Measurements from ENCODE around the gene ANKRD13D.

The ANKRD13D gene

DNA sequence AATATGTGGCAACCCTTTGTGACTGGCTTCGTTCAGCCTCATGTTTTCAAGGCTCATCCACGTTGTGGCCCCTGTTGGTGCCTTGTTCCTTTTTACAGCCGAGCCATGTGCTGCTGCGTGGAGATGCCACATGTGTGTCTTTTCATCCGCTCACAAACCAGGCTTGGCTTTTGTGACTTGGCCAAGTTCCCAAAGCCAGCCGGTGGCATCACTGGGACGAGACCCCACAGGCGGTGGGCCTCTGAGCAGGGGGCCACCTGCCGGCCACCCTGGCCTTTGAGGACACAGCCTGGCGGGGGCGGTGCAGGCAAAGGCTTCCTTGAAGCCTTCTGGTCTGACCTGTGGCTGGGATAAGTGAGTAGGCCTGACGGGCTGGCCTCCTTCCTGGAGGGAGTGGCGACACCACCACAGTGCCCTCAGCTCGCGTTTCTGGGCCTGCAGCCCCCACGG, 12.3 kb upstream of the ANKRD13D start:
- Histone ChIP-seq H3K9me3 (ENCODE audit: control insufficient read depth, insufficient read depth, low read depth, low read length) (no peaks in the 10 kb centered on the region), H3K4me1 (ENCODE audit: control insufficient read depth, insufficient read depth, low read length) (peaks cover 26% of the 10 kb centered on the region), H3K4me3 (ENCODE audit: low read depth, low read length) (peak overlapping the region; percentile 39), H3K27ac (ENCODE audit: low read depth, low read length) (peak overlapping the region; percentile 86), H3K9ac (ENCODE audit: low read length) (peak overlapping the region; percentile 60), H3K36me3 (ENCODE audit: control insufficient read depth, insufficient read depth, low read length) (peaks cover 33% of the 10 kb centered on the region), H3K27me3 (ENCODE audit: control insufficient read depth, insufficient read depth, low read length) (no peaks in the 10 kb centered on the region)

GRCh38 chr11:67277231-67277961, 11.7 kb upstream of the ANKRD13D start:
- peak overlapping the region; percentile 39 for H3K4me3 ChIP-seq (ENCODE audit: low read depth, low read length)
- H3K9me3 ChIP-seq (ENCODE audit: control insufficient read depth, insufficient read depth, low read depth, low read length) = no peaks in the 10 kb centered on the region
- peaks cover 39% of the 10 kb centered on the region for H3K36me3 ChIP-seq (ENCODE audit: control insufficient read depth, insufficient read depth, low read length)
- peak overlapping the region; percentile 86 for H3K27ac ChIP-seq (ENCODE audit: low read depth, low read length)
- H3K4me1 ChIP-seq (ENCODE audit: control insufficient read depth, insufficient read depth, low read length) = peaks cover 25% of the 10 kb centered on the region
- peak overlapping the region; percentile 60 for H3K9ac ChIP-seq (ENCODE audit: low read length)
- no peaks in the 10 kb centered on the region for H3K27me3 ChIP-seq (ENCODE audit: control insufficient read depth, insufficient read depth, low read length)

GRCh38 chr11:67278135-67278938, 10.8 kb upstream of the ANKRD13D start:
- Histone ChIP-seq H3K27me3 (ENCODE audit: control insufficient read depth, insufficient read depth, low read length) (no peaks in the 10 kb centered on the region), H3K4me1 (ENCODE audit: control insufficient read depth, insufficient read depth, low read length) (peaks cover 22% of the 10 kb centered on the region), H3K9me3 (ENCODE audit: control insufficient read depth, insufficient read depth, low read depth, low read length) (no peaks in the 10 kb centered on the region), H3K36me3 (ENCODE audit: control insufficient read depth, insufficient read depth, low read length) (peaks cover 48% of the 10 kb centered on the region), H3K4me3 (ENCODE audit: low read depth, low read length) (no peak overlapping the region), H3K9ac (ENCODE audit: low read length) (peak overlapping the region; percentile 22), H3K27ac (ENCODE audit: low read depth, low read length) (0 out of 2 replicates have a peak overlapping the region, but pooled peaks have one; percentile 52)

DNA sequence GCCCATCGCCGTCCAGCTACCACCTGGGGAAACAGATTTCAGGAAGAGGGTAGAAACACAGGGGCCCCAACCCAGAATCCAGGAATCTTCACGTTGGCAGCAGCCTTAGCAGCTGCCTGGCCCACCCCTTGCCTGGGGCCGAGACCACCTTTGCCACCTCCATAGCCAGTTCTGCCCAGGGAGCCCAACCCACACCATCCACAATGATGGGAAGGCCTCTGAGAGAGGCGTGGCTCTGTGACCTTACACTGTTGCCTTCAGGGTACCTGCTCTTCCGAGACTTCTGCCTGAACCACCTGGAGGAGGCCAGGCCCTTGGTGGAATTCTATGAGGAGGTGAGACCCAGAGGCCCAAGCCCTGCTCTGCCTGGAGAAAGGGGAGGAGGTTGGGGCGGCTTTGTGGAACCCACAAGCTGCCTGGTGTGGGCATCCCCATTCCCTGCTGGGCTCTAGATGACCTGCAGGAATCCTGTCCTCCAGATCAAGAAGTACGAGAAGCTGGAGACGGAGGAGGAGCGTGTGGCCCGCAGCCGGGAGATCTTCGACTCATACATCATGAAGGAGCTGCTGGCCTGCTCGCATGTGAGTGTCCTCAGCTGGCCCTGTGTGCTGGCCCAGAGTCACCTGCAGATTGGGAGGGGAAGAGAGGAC, 10.0 kb upstream of the ANKRD13D start:
- Histone ChIP-seq H3K36me3 (ENCODE audit: control insufficient read depth, insufficient read depth, low read length) (peaks cover 55% of the 10 kb centered on the region), H3K27ac (ENCODE audit: low read depth, low read length) (no peak overlapping the region)

DNA sequence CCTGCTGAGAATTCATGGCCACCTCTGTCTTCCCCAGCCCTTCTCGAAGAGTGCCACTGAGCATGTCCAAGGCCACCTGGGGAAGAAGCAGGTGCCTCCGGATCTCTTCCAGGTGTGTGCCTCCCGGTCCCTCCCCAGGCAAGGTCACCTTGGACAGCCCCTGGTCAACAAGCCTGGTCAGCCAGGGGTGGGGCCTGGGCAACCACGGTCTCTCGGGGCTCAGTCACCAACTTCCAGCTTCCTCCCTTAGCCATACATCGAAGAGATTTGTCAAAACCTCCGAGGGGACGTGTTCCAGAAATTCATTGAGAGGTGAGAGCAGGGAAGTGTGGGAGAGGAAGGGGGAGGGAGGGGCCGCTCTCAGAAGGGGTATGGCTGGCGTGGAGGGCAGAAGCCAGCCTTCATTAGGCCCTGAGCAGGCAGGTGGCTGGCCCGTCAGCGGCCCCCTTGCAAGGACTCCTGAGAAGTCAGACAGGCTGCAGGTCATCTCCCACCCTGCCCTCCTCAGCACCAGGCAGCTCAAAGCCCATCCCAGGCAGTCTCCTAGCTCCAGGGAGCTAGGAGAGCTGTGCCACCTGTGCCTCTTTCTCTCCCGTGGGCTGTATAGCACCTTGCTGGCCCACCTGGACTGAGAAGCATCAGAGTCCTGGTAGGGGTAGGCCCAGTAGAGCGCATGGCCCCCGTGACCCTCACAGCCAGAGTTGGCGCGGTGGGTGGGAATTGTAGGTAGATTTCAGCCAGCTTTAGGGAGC, 9.3 kb upstream of the ANKRD13D start:
- Histone ChIP-seq H3K4me3 (ENCODE audit: low read depth, low read length) (no peak overlapping the region), H3K4me1 (ENCODE audit: control insufficient read depth, insufficient read depth, low read length) (peaks cover 22% of the 10 kb centered on the region), H3K9ac (ENCODE audit: low read length) (no peak overlapping the region), H3K27me3 (ENCODE audit: control insufficient read depth, insufficient read depth, low read length) (no peaks in the 10 kb centered on the region), H3K9me3 (ENCODE audit: control insufficient read depth, insufficient read depth, low read depth, low read length) (no peaks in the 10 kb centered on the region), H3K27ac (ENCODE audit: low read depth, low read length) (no peak overlapping the region), H3K36me3 (ENCODE audit: control insufficient read depth, insufficient read depth, low read length) (peaks cover 62% of the 10 kb centered on the region)

More for the DNA sequence above, 10.0 kb upstream of the ANKRD13D start:
- Histone ChIP-seq H3K4me1 (ENCODE audit: control insufficient read depth, insufficient read depth, low read length) (peaks cover 22% of the 10 kb centered on the region), H3K4me3 (ENCODE audit: low read depth, low read length) (no peak overlapping the region), H3K9ac (ENCODE audit: low read length) (no peak overlapping the region), H3K9me3 (ENCODE audit: control insufficient read depth, insufficient read depth, low read depth, low read length) (no peaks in the 10 kb centered on the region), H3K27me3 (ENCODE audit: control insufficient read depth, insufficient read depth, low read length) (no peaks in the 10 kb centered on the region)

DNA sequence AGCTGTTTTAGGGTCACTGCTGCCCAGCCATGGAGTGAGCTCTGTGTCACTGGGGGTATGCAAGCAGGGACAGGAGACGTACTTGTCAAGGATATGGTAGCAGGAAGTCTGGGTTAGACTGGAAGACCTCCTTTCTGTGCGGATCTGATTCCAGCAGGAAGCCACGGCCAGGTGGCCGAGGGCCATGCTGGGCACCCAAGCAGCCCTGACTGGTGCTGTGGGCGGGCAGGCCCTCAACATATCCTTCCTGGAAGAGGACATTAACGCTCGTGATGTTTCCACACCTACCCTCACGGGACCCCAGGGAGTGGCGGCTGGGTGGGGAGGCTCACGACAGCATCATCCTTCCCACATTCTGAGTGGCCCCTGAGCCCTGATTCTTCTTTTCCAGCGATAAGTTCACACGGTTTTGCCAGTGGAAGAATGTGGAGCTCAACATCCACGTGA, 8.7 kb upstream of the ANKRD13D start:
- Histone ChIP-seq H3K4me1 (ENCODE audit: control insufficient read depth, insufficient read depth, low read length) (peaks cover 22% of the 10 kb centered on the region), H3K9ac (ENCODE audit: low read length) (no peak overlapping the region), H3K27me3 (ENCODE audit: control insufficient read depth, insufficient read depth, low read length) (no peaks in the 10 kb centered on the region), H3K9me3 (ENCODE audit: control insufficient read depth, insufficient read depth, low read depth, low read length) (no peaks in the 10 kb centered on the region), H3K4me3 (ENCODE audit: low read depth, low read length) (no peak overlapping the region), H3K27ac (ENCODE audit: low read depth, low read length) (no peak overlapping the region), H3K36me3 (ENCODE audit: control insufficient read depth, insufficient read depth, low read length) (peaks cover 67% of the 10 kb centered on the region)

- Histone ChIP-seq H3K9me3 (ENCODE audit: control insufficient read depth, insufficient read depth, low read depth, low read length) (no peaks in the 10 kb centered on the region), H3K27ac (ENCODE audit: low read depth, low read length) (no peak overlapping the region), H3K9ac (ENCODE audit: low read length) (no peak overlapping the region), H3K4me3 (ENCODE audit: low read depth, low read length) (no peak overlapping the region), H3K27me3 (ENCODE audit: control insufficient read depth, insufficient read depth, low read length) (no peaks in the 10 kb centered on the region), H3K4me1 (ENCODE audit: control insufficient read depth, insufficient read depth, low read length) (peaks cover 19% of the 10 kb centered on the region), H3K36me3 (ENCODE audit: control insufficient read depth, insufficient read depth, low read length) (peaks cover 70% of the 10 kb centered on the region)
Measured at GRCh38 chr11:67280788-67281551, 8.1 kb upstream of the ANKRD13D start.

GRCh38 chr11:67281552-67282150, 7.5 kb upstream of the ANKRD13D start:
- Histone ChIP-seq H3K9me3 (ENCODE audit: control insufficient read depth, insufficient read depth, low read depth, low read length) (no peaks in the 10 kb centered on the region), H3K27ac (ENCODE audit: low read depth, low read length) (no peak overlapping the region), H3K27me3 (ENCODE audit: control insufficient read depth, insufficient read depth, low read length) (no peaks in the 10 kb centered on the region), H3K36me3 (ENCODE audit: control insufficient read depth, insufficient read depth, low read length) (peaks cover 74% of the 10 kb centered on the region), H3K9ac (ENCODE audit: low read length) (no peak overlapping the region), H3K4me1 (ENCODE audit: control insufficient read depth, insufficient read depth, low read length) (peaks cover 13% of the 10 kb centered on the region), H3K4me3 (ENCODE audit: low read depth, low read length) (no peak overlapping the region)

- no peak overlapping the region for H3K9ac ChIP-seq (ENCODE audit: low read length)
- peaks cover 76% of the 10 kb centered on the region for H3K36me3 ChIP-seq (ENCODE audit: control insufficient read depth, insufficient read depth, low read length)
- H3K27ac ChIP-seq (ENCODE audit: low read depth, low read length) = no peak overlapping the region
- H3K4me3 ChIP-seq (ENCODE audit: low read depth, low read length) = no peak overlapping the region
- no peaks in the 10 kb centered on the region for H3K9me3 ChIP-seq (ENCODE audit: control insufficient read depth, insufficient read depth, low read depth, low read length)
- H3K27me3 ChIP-seq (ENCODE audit: control insufficient read depth, insufficient read depth, low read length) = no peaks in the 10 kb centered on the region
- H3K4me1 ChIP-seq (ENCODE audit: control insufficient read depth, insufficient read depth, low read length) = peaks cover 8% of the 10 kb centered on the region
Measured at GRCh38 chr11:67282155-67282875, 6.8 kb upstream of the ANKRD13D start.

Measured in HUES6 (cell line).